ENCODE measurements around the gene UMODL1.

The UMODL1 gene

DNA sequence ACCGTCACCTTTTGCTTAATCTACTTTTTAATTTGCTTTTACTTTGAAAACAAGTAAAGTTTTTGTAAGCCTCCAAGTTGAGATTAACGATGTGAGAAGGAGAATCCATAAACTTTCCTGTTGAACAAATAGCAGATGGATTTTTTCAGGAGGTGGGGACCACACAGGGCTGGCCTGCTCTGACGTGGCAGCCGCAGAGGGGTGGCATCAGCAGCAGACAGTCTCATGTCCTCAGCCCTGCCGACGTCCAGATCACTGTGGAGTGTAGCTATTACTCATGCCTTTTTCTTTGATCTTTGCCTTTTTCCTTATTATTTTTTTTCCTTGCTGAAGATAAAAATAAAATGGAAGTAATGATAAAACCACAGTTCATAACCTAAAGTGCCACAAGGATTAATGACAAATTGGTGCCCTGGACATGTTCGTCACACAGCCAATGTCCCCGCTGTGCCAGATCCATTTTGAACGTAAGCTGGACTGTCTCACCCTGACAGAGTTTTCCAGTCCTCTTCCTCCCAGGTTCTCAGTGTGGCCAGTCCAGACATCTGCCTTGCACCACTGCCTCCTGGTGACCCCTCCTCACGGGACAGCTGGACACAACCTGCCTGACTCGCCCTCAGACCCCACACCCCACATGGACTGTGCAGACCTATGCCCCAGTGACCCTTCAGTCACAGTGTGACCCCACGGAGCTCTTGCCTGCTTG is 45.6 kb upstream of the UMODL1 start:
- TF ChIP-seq ZFP3 (CRISPR knock-in tag; IDR thresholded peaks at IDR 0.05) (no peak), SNAI2 (CRISPR knock-in tag; IDR thresholded peaks at IDR 0.05) (no peak), OSR1 (CRISPR knock-in tag; IDR thresholded peaks at IDR 0.05) (no peak), TOX (CRISPR knock-in tag; IDR thresholded peaks at IDR 0.05; ENCODE audit: borderline replicate concordance) (no peak), CSRNP3 (CRISPR knock-in tag; IDR thresholded peaks at IDR 0.05) (no peak), GLIS3 (CRISPR knock-in tag; IDR thresholded peaks at IDR 0.05) (no peak), ZFP30 (CRISPR knock-in tag; IDR thresholded peaks at IDR 0.05) (no peak), ZNF70 (CRISPR knock-in tag; IDR thresholded peaks at IDR 0.05) (no peak), TCF4 (CRISPR knock-in tag; IDR thresholded peaks at IDR 0.05; ENCODE audit: borderline replicate concordance) (no peak), RARB (CRISPR knock-in tag; IDR thresholded peaks at IDR 0.05) (no peak), ZC3H10 (CRISPR knock-in tag; IDR thresholded peaks at IDR 0.05) (no peak)
- TF ChIP-seq, protein P1, sequence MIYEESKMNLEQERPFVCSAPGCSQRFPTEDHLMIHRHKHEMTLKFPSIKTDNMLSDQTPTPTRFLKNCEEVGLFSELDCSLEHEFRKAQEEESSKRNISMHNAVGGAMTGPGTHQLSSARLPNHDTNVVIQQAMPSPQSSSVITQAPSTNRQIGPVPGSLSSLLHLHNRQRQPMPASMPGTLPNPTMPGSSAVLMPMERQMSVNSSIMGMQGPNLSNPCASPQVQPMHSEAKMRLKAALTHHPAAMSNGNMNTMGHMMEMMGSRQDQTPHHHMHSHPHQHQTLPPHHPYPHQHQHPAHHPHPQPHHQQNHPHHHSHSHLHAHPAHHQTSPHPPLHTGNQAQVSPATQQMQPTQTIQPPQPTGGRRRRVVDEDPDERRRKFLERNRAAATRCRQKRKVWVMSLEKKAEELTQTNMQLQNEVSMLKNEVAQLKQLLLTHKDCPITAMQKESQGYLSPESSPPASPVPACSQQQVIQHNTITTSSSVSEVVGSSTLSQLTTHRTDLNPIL (CRISPR knock-in tag; IDR thresholded peaks at IDR 0.05; ENCODE audit: low read depth), result no peak
- ATAC-seq, result 0 out of 3 replicates have a peak, but pooled peaks have one; percentile 40

DNA sequence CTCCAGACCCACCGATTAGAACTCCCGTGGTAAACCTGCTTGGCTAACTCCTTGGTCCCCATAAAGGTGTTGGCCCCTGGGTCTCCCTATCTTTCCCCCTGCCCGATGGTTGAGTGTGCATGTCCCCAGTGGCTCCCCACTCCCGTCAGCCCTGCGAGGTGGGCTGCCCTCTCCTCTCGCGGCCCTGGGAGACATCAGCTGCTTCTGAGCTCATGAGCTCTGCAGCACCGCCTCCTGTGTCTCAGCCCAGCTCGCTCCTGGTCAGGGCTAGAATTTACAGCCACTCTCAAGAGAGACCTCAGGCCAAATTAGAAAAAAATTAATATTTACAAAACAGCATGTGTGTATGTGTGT is 45.1 kb upstream of the UMODL1 start:
- TF ChIP-seq RARB (CRISPR knock-in tag; IDR thresholded peaks at IDR 0.05) (no peak), ZFP3 (CRISPR knock-in tag; IDR thresholded peaks at IDR 0.05) (no peak), SNAI2 (CRISPR knock-in tag; IDR thresholded peaks at IDR 0.05) (no peak), GLIS3 (CRISPR knock-in tag; IDR thresholded peaks at IDR 0.05) (no peak), ZNF8 (CRISPR knock-in tag; IDR thresholded peaks at IDR 0.05) (no peak), ZFP30 (CRISPR knock-in tag; IDR thresholded peaks at IDR 0.05) (no peak), CSRNP3 (CRISPR knock-in tag; IDR thresholded peaks at IDR 0.05) (no peak), CSDC2 (CRISPR knock-in tag; IDR thresholded peaks at IDR 0.05) (no peak)
- TF ChIP-seq, protein P2, sequence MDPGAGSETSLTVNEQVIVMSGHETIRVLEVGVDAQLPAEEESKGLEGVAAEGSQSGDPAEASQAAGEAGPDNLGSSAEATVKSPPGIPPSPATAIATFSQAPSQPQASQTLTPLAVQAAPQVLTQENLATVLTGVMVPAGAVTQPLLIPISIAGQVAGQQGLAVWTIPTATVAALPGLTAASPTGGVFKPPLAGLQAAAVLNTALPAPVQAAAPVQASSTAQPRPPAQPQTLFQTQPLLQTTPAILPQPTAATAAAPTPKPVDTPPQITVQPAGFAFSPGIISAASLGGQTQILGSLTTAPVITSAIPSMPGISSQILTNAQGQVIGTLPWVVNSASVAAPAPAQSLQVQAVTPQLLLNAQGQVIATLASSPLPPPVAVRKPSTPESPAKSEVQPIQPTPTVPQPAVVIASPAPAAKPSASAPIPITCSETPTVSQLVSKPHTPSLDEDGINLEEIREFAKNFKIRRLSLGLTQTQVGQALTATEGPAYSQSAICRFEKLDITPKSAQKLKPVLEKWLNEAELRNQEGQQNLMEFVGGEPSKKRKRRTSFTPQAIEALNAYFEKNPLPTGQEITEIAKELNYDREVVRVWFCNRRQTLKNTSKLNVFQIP (CRISPR knock-in tag; IDR thresholded peaks at IDR 0.05; ENCODE audit: borderline replicate concordance, low read depth), result no peak
- TF ChIP-seq, protein P1 (CRISPR knock-in tag; IDR thresholded peaks at IDR 0.05; ENCODE audit: low read depth), result no peak
- no peak for ATAC-seq

GRCh38 chr21:42027085-42027821 is 43.9 kb upstream of the UMODL1 start:
- no peak for ATAC-seq
- TF ChIP-seq, protein P3, sequence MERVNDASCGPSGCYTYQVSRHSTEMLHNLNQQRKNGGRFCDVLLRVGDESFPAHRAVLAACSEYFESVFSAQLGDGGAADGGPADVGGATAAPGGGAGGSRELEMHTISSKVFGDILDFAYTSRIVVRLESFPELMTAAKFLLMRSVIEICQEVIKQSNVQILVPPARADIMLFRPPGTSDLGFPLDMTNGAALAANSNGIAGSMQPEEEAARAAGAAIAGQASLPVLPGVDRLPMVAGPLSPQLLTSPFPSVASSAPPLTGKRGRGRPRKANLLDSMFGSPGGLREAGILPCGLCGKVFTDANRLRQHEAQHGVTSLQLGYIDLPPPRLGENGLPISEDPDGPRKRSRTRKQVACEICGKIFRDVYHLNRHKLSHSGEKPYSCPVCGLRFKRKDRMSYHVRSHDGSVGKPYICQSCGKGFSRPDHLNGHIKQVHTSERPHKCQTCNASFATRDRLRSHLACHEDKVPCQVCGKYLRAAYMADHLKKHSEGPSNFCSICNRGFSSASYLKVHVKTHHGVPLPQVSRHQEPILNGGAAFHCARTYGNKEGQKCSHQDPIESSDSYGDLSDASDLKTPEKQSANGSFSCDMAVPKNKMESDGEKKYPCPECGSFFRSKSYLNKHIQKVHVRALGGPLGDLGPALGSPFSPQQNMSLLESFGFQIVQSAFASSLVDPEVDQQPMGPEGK (CRISPR knock-in tag; IDR thresholded peaks at IDR 0.05; ENCODE audit: borderline replicate concordance), result no peak
- TF ChIP-seq PPARA (CRISPR knock-in tag; IDR thresholded peaks at IDR 0.05; ENCODE audit: borderline replicate concordance) (no peak), ESRRG (CRISPR knock-in tag; IDR thresholded peaks at IDR 0.05) (no peak), ZFP3 (CRISPR knock-in tag; IDR thresholded peaks at IDR 0.05) (no peak), RARB (CRISPR knock-in tag; IDR thresholded peaks at IDR 0.05) (no peak), CSDC2 (CRISPR knock-in tag; IDR thresholded peaks at IDR 0.05) (no peak), ZNF8 (CRISPR knock-in tag; IDR thresholded peaks at IDR 0.05) (no peak), TCF4 (CRISPR knock-in tag; IDR thresholded peaks at IDR 0.05; ENCODE audit: borderline replicate concordance) (no peak), ZFP30 (CRISPR knock-in tag; IDR thresholded peaks at IDR 0.05) (no peak), OSR1 (CRISPR knock-in tag; IDR thresholded peaks at IDR 0.05) (no peak), TOX (CRISPR knock-in tag; IDR thresholded peaks at IDR 0.05; ENCODE audit: borderline replicate concordance) (no peak), GLIS3 (CRISPR knock-in tag; IDR thresholded peaks at IDR 0.05) (no peak), ZNF70 (CRISPR knock-in tag; IDR thresholded peaks at IDR 0.05) (no peak), SNAI2 (CRISPR knock-in tag; IDR thresholded peaks at IDR 0.05) (no peak), ISL1 (CRISPR knock-in tag; IDR thresholded peaks at IDR 0.05) (no peak)
- TF ChIP-seq, protein P2 (CRISPR knock-in tag; IDR thresholded peaks at IDR 0.05; ENCODE audit: borderline replicate concordance, low read depth), result no peak
- TF ChIP-seq, protein P1 (CRISPR knock-in tag; IDR thresholded peaks at IDR 0.05; ENCODE audit: low read depth), result no peak
